CD4-positive, alpha-beta memory T cell (primary cell): ENCODE measurements around the gene EXOC3. TPM values are rescaled to one million over a fixed set of nuclear protein-coding genes. Genes with fewer than 3 reads are reported as not detected.

Experiments used
- CTCF ChIA-PET: fragments of 350-600 bp; sonication (Branson Sonifier 250); formaldehyde crosslinking; loops from one replicate; lab custom pipeline; 2021; ENCODE audit warnings: inconsistent platforms; ENCODE audit not compliant: partially characterized antibody; lab: Charles Lee
- POLR2A ChIA-PET: fragments of 350-600 bp; sonication (Branson Sonifier 250); formaldehyde crosslinking; loops from one replicate; lab custom pipeline; 2021; ENCODE audit not compliant: partially characterized antibody; lab: Charles Lee
- DNase-seq, 5 donors: peaks; one replicate each; pipeline versions ENCODE4 v3.0.0 to v3.0.0-alpha.2; 2020 to 2022; ENCODE audit warnings: mixed read lengths in 1 of 5
- H3K27ac ChIP-seq: one replicate; pipeline ENCODE4 v1.7.0; 2013; ENCODE audit warnings: low read depth, low read length
- H3K27me3 ChIP-seq: 2 replicates; pipeline ENCODE4 v1.7.0; 2013; ENCODE audit warnings: mild to moderate bottlenecking, low read length, moderate library complexity; ENCODE audit not compliant: insufficient read depth
- H3K36me3 ChIP-seq: 2 replicates; pipeline ENCODE4 v1.7.0; 2013; ENCODE audit warnings: mild to moderate bottlenecking, low read length, moderate library complexity; ENCODE audit not compliant: insufficient read depth
- H3K4me1 ChIP-seq: 2 replicates; pipeline ENCODE4 v1.7.0; 2013; ENCODE audit warnings: mild to moderate bottlenecking, low read length, moderate library complexity; ENCODE audit not compliant: insufficient read depth
- H3K4me3 ChIP-seq, 2 donors: one replicate each; pipeline ENCODE4 v1.7.0; 2013; ENCODE audit warnings: low read length in 2 of 2, mild to moderate bottlenecking in 1 of 2
- H3K9me3 ChIP-seq, 2 donors: one replicate each; pipeline ENCODE4 v1.7.0; 2013; ENCODE audit warnings: low read length in 2 of 2, control low read depth in 1 of 2; ENCODE audit not compliant: control insufficient read depth in 1 of 2
- H3K27ac Mint-ChIP-seq, 7 donors: one replicate each; pipeline ENCODE4 v1.8.0; 2020 to 2021; ENCODE audit warnings: mixed read lengths in 7 of 7, mild to moderate bottlenecking in 6 of 7, inconsistent platforms in 3 of 7, moderate library complexity in 3 of 7
- H3K27me3 Mint-ChIP-seq, 2 donors: one replicate each; pipeline ENCODE4 v1.8.0; 2020 to 2021; ENCODE audit warnings: mixed read lengths in 2 of 2
- H3K36me3 Mint-ChIP-seq, 2 donors: one replicate each; pipeline ENCODE4 v1.8.0; 2020 to 2021; ENCODE audit warnings: mixed read lengths in 2 of 2, inconsistent platforms in 1 of 2, mild to moderate bottlenecking in 1 of 2
- H3K4me1 Mint-ChIP-seq, 4 donors: one replicate each; pipeline ENCODE4 v1.8.0; 2020 to 2021; ENCODE audit warnings: mixed read lengths in 4 of 4, mild to moderate bottlenecking in 1 of 4
- H3K4me3 Mint-ChIP-seq, 8 donors: one replicate each; pipeline ENCODE4 v1.8.0; 2020 to 2021; ENCODE audit warnings: mixed read lengths in 8 of 8, mild to moderate bottlenecking in 7 of 8, moderate library complexity in 6 of 8, inconsistent platforms in 3 of 8
- H3K9me3 Mint-ChIP-seq, 8 donors: one replicate each; pipeline ENCODE4 v1.8.0; 2020 to 2021; ENCODE audit warnings: mixed read lengths in 8 of 8, mild to moderate bottlenecking in 5 of 8, inconsistent platforms in 3 of 8, moderate library complexity in 1 of 8
- intact Hi-C: fragments of 100-400 bp; cut with micrococcal nuclease; formaldehyde crosslinking; loops from one replicate; pipeline ENCODE4 v1.15.1; 2023
- polyA plus RNA-seq, 2 donors: library from polyadenylated mRNA; unstranded; fragments of 300-500 nt; fragmentation: Illumina TruSeq; gene quantifications; one replicate each; pipeline ENCODE4 v1.2.3, GENCODE V29; 2021
- total RNA-seq, 2 experiments: library from RNA; stranded (reverse); gene quantifications; one replicate each; pipeline ENCODE4 v1.2.3, GENCODE V29; 2021

Gene EXOC3
- total and polyA plus RNA-seq, 4 experiments from 2014 or later = 32.0 to 96.1 (median 62.9) TPM

DNA sequence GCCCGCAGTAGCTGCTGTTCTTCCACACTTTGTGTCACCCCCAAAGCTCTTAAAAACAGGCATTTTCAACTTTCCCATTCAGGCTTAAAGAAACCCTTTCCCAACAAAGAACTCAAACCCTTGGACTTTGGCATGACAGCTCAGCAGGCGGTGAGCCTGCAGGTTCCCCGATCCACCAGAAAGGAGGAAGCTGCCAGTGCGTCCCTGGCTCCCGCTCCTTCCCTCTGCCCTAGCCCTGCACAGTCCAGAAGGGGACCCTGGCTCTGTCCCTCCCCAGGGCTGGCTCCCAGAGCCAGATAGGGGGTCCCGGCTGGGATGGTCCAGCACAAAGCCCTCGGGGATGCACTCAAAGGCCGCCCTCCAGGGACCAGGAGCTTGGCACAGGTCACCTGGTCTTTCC, 71.7 kb downstream of the EXOC3 start:
- no peaks in the 10 kb centered on the region for H3K27me3 ChIP-seq

DNA sequence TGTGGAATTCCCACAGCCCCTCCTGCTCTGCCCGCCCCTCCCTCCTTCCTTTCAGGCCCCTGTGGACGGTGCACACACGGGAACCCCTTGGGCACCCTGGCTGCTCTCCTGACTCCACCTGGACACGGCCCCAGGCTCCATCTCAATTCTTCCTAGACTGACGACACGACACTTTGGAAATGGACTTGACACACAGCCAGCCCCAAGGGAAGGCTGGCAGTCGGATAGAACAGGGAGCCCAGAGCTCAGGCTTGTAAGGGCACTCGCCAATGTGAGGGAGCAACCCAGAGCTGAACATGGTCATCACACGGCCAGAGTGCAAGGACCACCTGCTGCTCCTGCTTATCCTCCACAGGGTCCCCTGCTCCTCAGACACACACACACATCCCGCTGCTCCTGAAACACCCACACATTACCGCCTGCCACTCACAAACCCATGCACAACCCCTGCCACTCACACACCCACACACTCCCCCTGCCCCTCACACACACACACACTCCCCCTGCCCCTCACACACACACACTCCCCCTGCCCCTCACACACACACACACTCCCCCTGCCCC, 72.4 kb downstream of the EXOC3 start:
- CTCF ChIA-PET = no interaction called here

More for the DNA sequence above, 71.7 kb downstream of the EXOC3 start:
- no peak overlapping the region for H3K27ac Mint-ChIP-seq
- no peaks in the 10 kb centered on the region for H3K36me3 Mint-ChIP-seq
- no peaks in the 10 kb centered on the region for H3K9me3 ChIP-seq
- no peak overlapping the region for H3K4me3 Mint-ChIP-seq
- H3K4me3 ChIP-seq = no peak overlapping the region
- H3K27ac ChIP-seq = no peak overlapping the region
- H3K27me3 Mint-ChIP-seq = peaks cover 15 to 21% of the 10 kb centered on the region in 2 donors
- no peaks in the 10 kb centered on the region for H3K36me3 ChIP-seq
- H3K4me1 ChIP-seq = no peaks in the 10 kb centered on the region
- intact Hi-C loops = no loop called here
- peaks cover 0 to 6% (median 0%) of the 10 kb centered on the region in 8 donors for H3K9me3 Mint-ChIP-seq
- POLR2A ChIA-PET = no interaction called here
- no peak for DNase-seq
- CTCF ChIA-PET = no interaction called here
- no peaks in the 10 kb centered on the region for H3K4me1 Mint-ChIP-seq

GRCh38 chr5:516338-516925, 73.5 kb downstream of the EXOC3 start:
- Histone ChIP-seq H3K4me1 (no peaks in the 10 kb centered on the region), H3K27me3 (no peaks in the 10 kb centered on the region), H3K4me3 (no peak overlapping the region), H3K36me3 (no peaks in the 10 kb centered on the region), H3K27ac (no peak overlapping the region), H3K9me3 (no peaks in the 10 kb centered on the region)
- Mint-ChIP-seq H3K36me3 (no peaks in the 10 kb centered on the region), H3K27me3 (peaks cover 19 to 26% of the 10 kb centered on the region in 2 donors), H3K27ac (no peak overlapping the region), H3K9me3 (peaks cover 0 to 6% (median 0%) of the 10 kb centered on the region in 8 donors), H3K4me1 (no peaks in the 10 kb centered on the region), H3K4me3 (no peak overlapping the region)
- no peak for DNase-seq
- intact Hi-C loops = no loop called here
- POLR2A ChIA-PET = no interaction called here
- CTCF ChIA-PET = no interaction called here

More for the DNA sequence above, 72.4 kb downstream of the EXOC3 start:
- intact Hi-C loops = no loop called here
- POLR2A ChIA-PET = no interaction called here
- DNase-seq = no peak
- peaks cover 15 to 23% of the 10 kb centered on the region in 2 donors for H3K27me3 Mint-ChIP-seq
- no peaks in the 10 kb centered on the region for H3K36me3 Mint-ChIP-seq
- Histone ChIP-seq H3K27me3 (no peaks in the 10 kb centered on the region), H3K9me3 (no peaks in the 10 kb centered on the region), H3K27ac (no peak overlapping the region), H3K4me3 (no peak overlapping the region), H3K36me3 (no peaks in the 10 kb centered on the region), H3K4me1 (no peaks in the 10 kb centered on the region)
- no peaks in the 10 kb centered on the region for H3K4me1 Mint-ChIP-seq
- no peak overlapping the region for H3K27ac Mint-ChIP-seq
- H3K9me3 Mint-ChIP-seq = peaks cover 0 to 6% (median 0%) of the 10 kb centered on the region in 8 donors
- H3K4me3 Mint-ChIP-seq = no peak overlapping the region

Other genes starting within 250 kb of the EXOC3 start
- 1 to 10 TPM; 6.7 to 7.7 TPM for gene CCDC127, start 225.0 kb upstream of the EXOC3 start, total RNA-seq
- 1 to 10 TPM; 2.9 to 5.1 TPM for gene CCDC127, start 225.0 kb upstream of the EXOC3 start, polyA plus RNA-seq
- gene SDHA, start 224.9 kb upstream of the EXOC3 start, total RNA-seq = 100 to 1,000 TPM; 131 to 136 TPM
- 100 to 1,000 TPM; 214 to 240 TPM for gene SDHA, start 224.9 kb upstream of the EXOC3 start, polyA plus RNA-seq
- 10 to 100 TPM; 86.5 to 95.8 TPM for gene PDCD6, start 171.5 kb upstream of the EXOC3 start, total RNA-seq
- gene PDCD6, start 171.5 kb upstream of the EXOC3 start, polyA plus RNA-seq = 100 to 1,000 TPM; 204 to 227 TPM
- gene AHRR, start 121.5 kb upstream of the EXOC3 start, total RNA-seq = 1 to 10 TPM; 1.2 to 2.7 TPM
- gene AHRR, start 121.5 kb upstream of the EXOC3 start, polyA plus RNA-seq = under 1 TPM; 0.23 to 0.32 TPM
- gene SLC9A3, start 81.3 kb downstream of the EXOC3 start, total RNA-seq = 1 to 10 TPM; 2.8 to 3.1 TPM
- gene SLC9A3, start 81.3 kb downstream of the EXOC3 start, polyA plus RNA-seq = 1 to 10 TPM; 2.2 to 2.8 TPM
- gene CEP72, start 169.2 kb downstream of the EXOC3 start, total RNA-seq = 10 to 100 TPM; 26.7 to 28.0 TPM
- gene CEP72, start 169.2 kb downstream of the EXOC3 start, polyA plus RNA-seq = 1 to 10 TPM; 2.5 to 5.8 TPM